Ascending aorta (tissue), 2 donors: ENCODE data around the gene SERP2. TPM values are rescaled to one million over a fixed set of nuclear protein-coding genes. Genes with fewer than 3 reads are reported as not detected.
A peak's percentile ranks its signal among the peaks of the same experiment; 100 is the strongest.

ENCODE experiments used
- DNase-seq, 2 donors: peaks; one replicate each; pipeline ENCODE4 v3.0.0-alpha.2; 2019; ENCODE audit warnings: low spot score in 2 of 2
- H3K27ac ChIP-seq, 2 donors: fragments of 200-600 bp; sonication (generic); one replicate each; pipeline ENCODE4 v1.5.1; 2016 to 2017; ENCODE audit warnings: mild to moderate bottlenecking in 1 of 2
- H3K27me3 ChIP-seq: fragments of 200-600 bp; sonication (generic); one replicate; pipeline ENCODE4 v1.5.1; 2017
- H3K36me3 ChIP-seq, 2 donors: fragments of 200-600 bp; sonication (generic); one replicate each; pipeline ENCODE4 v1.5.1; 2016
- H3K4me1 ChIP-seq, 2 donors: fragments of 200-600 bp; sonication (generic); one replicate each; pipeline ENCODE4 v1.5.1; 2016 to 2017; ENCODE audit warnings: mild to moderate bottlenecking in 1 of 2
- H3K4me3 ChIP-seq, 2 donors: fragments of 200-600 bp; sonication (generic); one replicate each; pipeline ENCODE4 v1.5.1; 2016 to 2017; ENCODE audit warnings: mild to moderate bottlenecking in 1 of 2
- H3K9me3 ChIP-seq, 2 donors: fragments of 200-600 bp; sonication (generic); one replicate each; pipeline ENCODE4 v1.5.1; 2016
- CTCF ChIP-seq, 3 experiments: fragments of 200-600 bp in 2 of 3; fragments of 450-650 bp in 1 of 3; sonication (generic) in 2 of 3; IDR thresholded peaks; one replicate each; pipeline ENCODE4 v1.5.1; 2016 to 2019; ENCODE audit warnings: antibody characterized with exemption in 3 of 3, mild to moderate bottlenecking in 1 of 3, moderate library complexity in 1 of 3
- intact Hi-C: fragments of 100-400 bp; cut with DNase I; formaldehyde crosslinking; loops from one replicate; pipeline ENCODE4 v1.15.1; 2023
- total RNA-seq: library from RNA; depleted of rRNA; stranded (reverse); fragments of >200 nt; gene quantifications from one replicate; pipeline ENCODE4 v1.1.0, GENCODE V29; 2016

Gene SERP2
- total RNA-seq, 1 donor from 2014 or later = 0.85 TPM

- Histone ChIP-seq H3K27ac (no peak overlapping the region), H3K9me3 (no peaks in the 10 kb centered on the region), H3K27me3 (no peaks in the 10 kb centered on the region), H3K4me3 (no peak overlapping the region), H3K4me1 (peaks cover 0 to 12% of the 10 kb centered on the region in 2 donors), H3K36me3 (no peaks in the 10 kb centered on the region)
- TF ChIP-seq CTCF (IDR thresholded peaks at IDR 0.05) = no peak
- intact Hi-C loops = loop anchor here (5.0 kb wide), 1 partner anchor 319 kb away; no protein-coding TSS in a partner anchor
- no peak for DNase-seq
Observed at GRCh38 chr13:44371421-44371820, 2.2 kb upstream of the SERP2 start.

GRCh38 chr13:44373247-44373600 is 400 bp upstream of the SERP2 start:
- Histone ChIP-seq H3K4me3 (peak overlapping the region; percentile 53 to 79), H3K36me3 (no peaks in the 10 kb centered on the region), H3K4me1 (peaks cover 0 to 10% of the 10 kb centered on the region in 2 donors), H3K27me3 (no peaks in the 10 kb centered on the region), H3K9me3 (no peaks in the 10 kb centered on the region), H3K27ac (peak overlapping the region; percentile 55 to 59)
- intact Hi-C loops = loop anchor here (5.0 kb wide), 1 partner anchor 321 kb away; no protein-coding TSS in a partner anchor
- no peak for TF ChIP-seq CTCF (IDR thresholded peaks at IDR 0.05)
- DNase-seq = no peak

GRCh38 chr13:44374348-44374712 is 706 bp downstream of the SERP2 start:
- no peak for DNase-seq
- Histone ChIP-seq H3K4me1 (peaks cover 0 to 7% of the 10 kb centered on the region in 2 donors), H3K36me3 (no peaks in the 10 kb centered on the region), H3K4me3 (peak overlapping the region; percentile 53 to 79), H3K9me3 (no peaks in the 10 kb centered on the region), H3K27me3 (no peaks in the 10 kb centered on the region), H3K27ac (peak overlapping the region; percentile 55 to 59)
- TF ChIP-seq CTCF (IDR thresholded peaks at IDR 0.05) = no peak
- intact Hi-C loops = loop anchor here (5.0 kb wide), 1 partner anchor 322 kb away; no protein-coding TSS in a partner anchor

- peaks cover 0 to 3% of the 10 kb centered on the region in 2 donors for H3K4me1 ChIP-seq
- H3K27me3 ChIP-seq = no peaks in the 10 kb centered on the region
- TF ChIP-seq CTCF (IDR thresholded peaks at IDR 0.05) = no peak
- no peaks in the 10 kb centered on the region for H3K9me3 ChIP-seq
- DNase-seq = no peak
- no peak overlapping the region for H3K4me3 ChIP-seq
- H3K27ac ChIP-seq = no peak overlapping the region
- intact Hi-C loops = no loop called here
- H3K36me3 ChIP-seq = no peaks in the 10 kb centered on the region
Observed at GRCh38 chr13:44378277-44378676, 4.7 kb downstream of the SERP2 start.

GRCh38 chr13:44379885-44380284 is 6.3 kb downstream of the SERP2 start:
- no peaks in the 10 kb centered on the region for H3K27me3 ChIP-seq
- no peak overlapping the region for H3K4me3 ChIP-seq
- H3K4me1 ChIP-seq = no peaks in the 10 kb centered on the region
- no peak for DNase-seq
- TF ChIP-seq CTCF (IDR thresholded peaks at IDR 0.05) = no peak
- no peak overlapping the region for H3K27ac ChIP-seq
- H3K9me3 ChIP-seq = no peaks in the 10 kb centered on the region
- no peaks in the 10 kb centered on the region for H3K36me3 ChIP-seq
- intact Hi-C loops = no loop called here
